OCI-LY1 (cell line): ENCODE data around the gene EPB41L2.

Source experiments
- H2AFZ ChIP-seq: fragments of 200-600 bp; sonication (generic), shearing (Covaris generic); 2 replicates; pipeline ENCODE4 v1.6.0; 2014; ENCODE audit warnings: antibody characterized with exemption, mild to moderate bottlenecking, low read length
- H3F3A ChIP-seq: fragments of 200-600 bp; sonication (generic), shearing (Covaris generic); 2 replicates; pipeline ENCODE4 v1.6.0; 2014; ENCODE audit warnings: mild to moderate bottlenecking, antibody characterized with exemption, low read length, moderate library complexity; ENCODE audit not compliant: insufficient read depth
- H3K27ac ChIP-seq: fragments of 200-600 bp; sonication (generic); 2 replicates; pipeline ENCODE4 v1.5.1; 2014; ENCODE audit warnings: low read length, mixed run types, mild to moderate bottlenecking, low read depth; ENCODE audit not compliant: poor library complexity, severe bottlenecking
- H3K27me3 ChIP-seq: fragments of 200-600 bp; sonication (generic); 2 replicates; pipeline ENCODE4 v1.6.0; 2014; ENCODE audit warnings: antibody characterized with exemption, mild to moderate bottlenecking, low read length, moderate library complexity; ENCODE audit not compliant: insufficient read depth
- H3K36me3 ChIP-seq: fragments of 200-600 bp; sonication (generic); 2 replicates; pipeline ENCODE4 v1.6.1; 2014; ENCODE audit warnings: mild to moderate bottlenecking, antibody characterized with exemption, low read length, moderate library complexity, mixed read lengths; ENCODE audit not compliant: insufficient read depth
- H3K4me1 ChIP-seq: fragments of 200-600 bp; sonication (generic); 2 replicates; pipeline ENCODE4 v1.5.1; 2014; ENCODE audit warnings: mild to moderate bottlenecking, low read length, moderate library complexity; ENCODE audit not compliant: insufficient read depth, severe bottlenecking
- H3K4me2 ChIP-seq: fragments of 200-600 bp; sonication (generic), shearing (Covaris generic); 2 replicates; pipeline ENCODE4 v1.6.1; 2014; ENCODE audit warnings: low read length
- H3K4me3 ChIP-seq: fragments of 200-600 bp; sonication (generic); 2 replicates; pipeline ENCODE4 v1.5.1; 2014; ENCODE audit warnings: low read length, low read depth, mild to moderate bottlenecking, mixed read lengths; ENCODE audit not compliant: poor library complexity, severe bottlenecking
- H3K79me2 ChIP-seq: fragments of 200-600 bp; shearing (Covaris generic); 2 replicates; pipeline ENCODE4 v1.6.1; 2016; ENCODE audit warnings: mixed run types, low read length, mixed read lengths; ENCODE audit not compliant: insufficient read depth
- H3K9ac ChIP-seq: fragments of 200-600 bp; sonication (generic), shearing (Covaris generic); 2 replicates; pipeline ENCODE4 v1.6.1; 2014; ENCODE audit warnings: mild to moderate bottlenecking, low read length, mixed read lengths
- H3K9me2 ChIP-seq: fragments of 200-600 bp; sonication (generic), shearing (Covaris generic); 2 replicates; pipeline ENCODE4 v1.6.1; 2014; ENCODE audit warnings: low read depth, mild to moderate bottlenecking, low read length, mixed read lengths
- H3K9me3 ChIP-seq: fragments of 200-600 bp; shearing (Covaris generic); 2 replicates; pipeline ENCODE4 v1.6.1; 2014; ENCODE audit warnings: low read length, mixed read lengths
- H4K20me1 ChIP-seq: fragments of 200-600 bp; sonication (generic), shearing (Covaris generic); 2 replicates; pipeline ENCODE4 v1.6.0; 2016; ENCODE audit warnings: mild to moderate bottlenecking, low read length; ENCODE audit not compliant: insufficient read depth
- CTCF ChIP-seq: fragments of 200-600 bp; sonication (generic), shearing (Covaris generic); IDR thresholded peaks from 2 replicates; pipeline ENCODE4 v1.5.1; 2017; ENCODE audit warnings: mild to moderate bottlenecking, antibody characterized with exemption, low read length, moderate library complexity, mixed read lengths
- EZH2 ChIP-seq: fragments of 200-600 bp; sonication (generic), shearing (Covaris generic); IDR thresholded peaks from 2 replicates; pipeline ENCODE4 v1.8.0; 2017; ENCODE audit warnings: borderline replicate concordance, mixed run types, mild to moderate bottlenecking, antibody characterized with exemption, low read length, moderate library complexity, mixed read lengths

EPB41L2 gene

DNA sequence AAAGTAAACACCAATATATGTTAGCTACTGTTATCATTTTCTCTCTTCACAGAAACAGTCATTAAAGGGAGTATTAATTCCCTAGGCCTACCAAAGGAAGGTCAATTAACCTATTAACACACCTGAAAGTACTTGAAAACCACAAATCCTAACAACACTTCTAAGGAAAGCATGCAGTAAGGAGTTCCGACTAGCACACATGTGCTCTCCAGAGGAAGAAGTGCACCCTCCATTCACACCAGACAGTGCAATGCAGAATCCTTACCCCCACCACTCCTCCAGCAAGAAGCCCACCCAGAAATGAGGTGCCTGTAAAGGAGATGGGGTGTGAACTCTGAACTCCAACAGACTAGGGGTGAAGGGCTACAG is 58.7 kb downstream of the EPB41L2 start:
- Histone ChIP-seq H3K4me2 (no peak overlapping the region), H3K9ac (no peak overlapping the region), H3F3A (no peaks in the 10 kb centered on the region), H3K4me3 (no peak overlapping the region), H3K27ac (no peak overlapping the region), H3K36me3 (no peaks in the 10 kb centered on the region), H2AFZ (no peak overlapping the region), H3K4me1 (no peaks in the 10 kb centered on the region), H3K27me3 (no peaks in the 10 kb centered on the region; the same call in 1 of the 2 replicates), H3K9me3 (no peaks in the 10 kb centered on the region), H3K9me2 (no peaks in the 10 kb centered on the region), H3K79me2 (no peaks in the 10 kb centered on the region), H4K20me1 (no peaks in the 10 kb centered on the region)
- no peak for TF ChIP-seq EZH2
- TF ChIP-seq CTCF = no peak

- Histone ChIP-seq H3K36me3 (no peaks in the 10 kb centered on the region), H3K4me2 (no peak overlapping the region), H3K27ac (no peak overlapping the region), H3K9me3 (no peaks in the 10 kb centered on the region), H3K79me2 (no peaks in the 10 kb centered on the region), H3K9ac (no peak overlapping the region), H3K4me1 (no peaks in the 10 kb centered on the region), H2AFZ (no peak overlapping the region), H3K27me3 (no peaks in the 10 kb centered on the region; the same call in 1 of the 2 replicates), H3F3A (no peaks in the 10 kb centered on the region), H3K4me3 (no peak overlapping the region), H3K9me2 (no peaks in the 10 kb centered on the region), H4K20me1 (no peaks in the 10 kb centered on the region)
- no peak for TF ChIP-seq EZH2
These were observed 59.3 kb downstream of the EPB41L2 start for GRCh38 chr6:131003488-131004386.

DNA sequence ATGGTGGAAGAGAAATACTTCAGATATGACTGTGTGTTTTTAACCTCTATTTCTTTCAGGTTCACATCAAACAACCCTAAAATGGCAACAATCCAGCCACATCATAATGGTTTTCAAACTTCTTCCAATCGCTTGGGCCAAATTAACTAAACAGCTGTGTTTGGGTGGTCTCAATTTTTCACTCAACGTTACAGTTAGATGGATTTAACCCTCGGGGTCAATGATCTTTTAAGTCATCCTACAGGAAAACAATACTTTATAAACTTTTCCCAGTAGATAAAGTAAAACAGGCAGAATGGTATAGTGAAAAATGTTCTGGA is 60.4 kb downstream of the EPB41L2 start:
- TF ChIP-seq CTCF (no peak), EZH2 (no peak)
- H3K79me2 ChIP-seq = no peaks in the 10 kb centered on the region
- H3K27ac ChIP-seq = no peak overlapping the region
- H3K9me2 ChIP-seq = no peaks in the 10 kb centered on the region
- H4K20me1 ChIP-seq = no peaks in the 10 kb centered on the region
- H3K4me3 ChIP-seq = no peak overlapping the region
- no peaks in the 10 kb centered on the region for H3K36me3 ChIP-seq
- no peaks in the 10 kb centered on the region for H3K4me1 ChIP-seq
- no peak overlapping the region for H3K9ac ChIP-seq
- H3F3A ChIP-seq = no peaks in the 10 kb centered on the region
- no peak overlapping the region for H3K4me2 ChIP-seq
- no peaks in the 10 kb centered on the region for H3K9me3 ChIP-seq
- H2AFZ ChIP-seq = no peak overlapping the region
- H3K27me3 ChIP-seq = no peaks in the 10 kb centered on the region; the same call in 1 of the 2 replicates
